Measurements from ENCODE around the gene CNTNAP2.

Gene CNTNAP2

GRCh38 chr7:148277042-148277660 lies 2160.6 kb downstream of the CNTNAP2 start:
- Histone ChIP-seq H3K9me2 (replicated peaks; ENCODE audit: insufficient read depth, low read length) (no peaks in the 10 kb centered on the region), H2AFZ (ENCODE audit: low read depth, low read length, severe bottlenecking) (no peak overlapping the region), H3K9ac (ENCODE audit: low read length) (no peak overlapping the region), H3K27me3 (ENCODE audit: low read length) (no peaks in the 10 kb centered on the region), H3K36me3 (ENCODE audit: low read length) (no peaks in the 10 kb centered on the region), H3K27ac (ENCODE audit: low read depth, low read length) (no peak overlapping the region), H3K4me2 (ENCODE audit: low read depth, low read length, poor library complexity, severe bottlenecking) (no peak overlapping the region), H4K20me1 (ENCODE audit: low read depth, low read length) (no peaks in the 10 kb centered on the region), H3K79me2 (ENCODE audit: insufficient read depth, low read length) (no peaks in the 10 kb centered on the region), H3K4me3 (ENCODE audit: insufficient read depth, low read length, poor library complexity, severe bottlenecking) (no peak overlapping the region), H3F3A (ENCODE audit: insufficient read depth) (no peaks in the 10 kb centered on the region), H3K9me3 (ENCODE audit: insufficient read depth, low read length) (no peaks in the 10 kb centered on the region)
- TF ChIP-seq EZH2phosphoT487 (conservative IDR thresholded peaks at IDR 0.05; ENCODE audit: low read length) (no peak), CTCF (IDR thresholded peaks at IDR 0.05; ENCODE audit: insufficient read depth, low read length, poor library complexity, severe bottlenecking) (no peak)

GRCh38 chr7:148286150-148286549 lies 2169.5 kb downstream of the CNTNAP2 start:
- no peaks in the 10 kb centered on the region for H3K36me3 ChIP-seq (ENCODE audit: low read length)
- TF ChIP-seq EZH2phosphoT487 (conservative IDR thresholded peaks at IDR 0.05; ENCODE audit: low read length) (no peak), CTCF (IDR thresholded peaks at IDR 0.05; ENCODE audit: insufficient read depth, low read length, poor library complexity, severe bottlenecking) (no peak)
- no peak overlapping the region for H3K4me3 ChIP-seq (ENCODE audit: insufficient read depth, low read length, poor library complexity, severe bottlenecking)
- H3K9me3 ChIP-seq (ENCODE audit: insufficient read depth, low read length), result no peaks in the 10 kb centered on the region
- H2AFZ ChIP-seq (ENCODE audit: low read depth, low read length, severe bottlenecking), result no peak overlapping the region
- no peaks in the 10 kb centered on the region for H3K79me2 ChIP-seq (ENCODE audit: insufficient read depth, low read length)
- H3K27me3 ChIP-seq (ENCODE audit: low read length), result no peaks in the 10 kb centered on the region
- no peak overlapping the region for H3K4me2 ChIP-seq (ENCODE audit: low read depth, low read length, poor library complexity, severe bottlenecking)
- H3K27ac ChIP-seq (ENCODE audit: low read depth, low read length), result no peak overlapping the region
- H3F3A ChIP-seq (ENCODE audit: insufficient read depth), result no peaks in the 10 kb centered on the region
- H3K9me2 ChIP-seq (replicated peaks; ENCODE audit: insufficient read depth, low read length), result no peaks in the 10 kb centered on the region
- H4K20me1 ChIP-seq (ENCODE audit: low read depth, low read length), result no peaks in the 10 kb centered on the region
- H3K9ac ChIP-seq (ENCODE audit: low read length), result no peak overlapping the region

GRCh38 chr7:148287538-148287937 lies 2170.9 kb downstream of the CNTNAP2 start:
- no peak overlapping the region for H3K27ac ChIP-seq (ENCODE audit: low read depth, low read length)
- no peaks in the 10 kb centered on the region for H3F3A ChIP-seq (ENCODE audit: insufficient read depth)
- no peaks in the 10 kb centered on the region for H4K20me1 ChIP-seq (ENCODE audit: low read depth, low read length)
- TF ChIP-seq CTCF (IDR thresholded peaks at IDR 0.05; ENCODE audit: insufficient read depth, low read length, poor library complexity, severe bottlenecking) (no peak), EZH2phosphoT487 (conservative IDR thresholded peaks at IDR 0.05; ENCODE audit: low read length) (no peak)
- no peak overlapping the region for H3K4me3 ChIP-seq (ENCODE audit: insufficient read depth, low read length, poor library complexity, severe bottlenecking)
- H3K9ac ChIP-seq (ENCODE audit: low read length), result no peak overlapping the region
- H3K9me2 ChIP-seq (replicated peaks; ENCODE audit: insufficient read depth, low read length), result no peaks in the 10 kb centered on the region
- no peaks in the 10 kb centered on the region for H3K36me3 ChIP-seq (ENCODE audit: low read length)
- H3K79me2 ChIP-seq (ENCODE audit: insufficient read depth, low read length), result no peaks in the 10 kb centered on the region
- no peaks in the 10 kb centered on the region for H3K9me3 ChIP-seq (ENCODE audit: insufficient read depth, low read length)
- H3K4me2 ChIP-seq (ENCODE audit: low read depth, low read length, poor library complexity, severe bottlenecking), result no peak overlapping the region
- H2AFZ ChIP-seq (ENCODE audit: low read depth, low read length, severe bottlenecking), result no peak overlapping the region
- no peaks in the 10 kb centered on the region for H3K27me3 ChIP-seq (ENCODE audit: low read length)
